ENCODE results near the gene CLIC3.
"Not testable (repeated sequence)": the region's sequence is repeated elsewhere in the genome, so short reads cannot be mapped to it uniquely, and the experiment has no call there.

CLIC3 gene

GRCh38 chr9:136996361-136997292 is at the start of gene CLIC3:
TSS of gene CLIC3 (minus strand) at chr9:136996568. CDS start at chr9:136996543, 25 bp downstream.
- peak; percentile 20 for DNase-seq

- peak; percentile 48 for DNase-seq
Observed at GRCh38 chr9:137045294-137046087, 49.1 kb upstream of the CLIC3 start.

- DNase-seq: no peak
Observed at GRCh38 chr9:137044502-137045177, 48.3 kb upstream of the CLIC3 start.

- no peak for DNase-seq
Observed at GRCh38 chr9:137044037-137044436, 47.7 kb upstream of the CLIC3 start.

- no peak for DNase-seq
Observed at GRCh38 chr9:137042751-137043727, 46.7 kb upstream of the CLIC3 start.

GRCh38 chr9:137041124-137041523 is 44.8 kb upstream of the CLIC3 start:
- no peak for DNase-seq

GRCh38 chr9:137040568-137040967 is 44.2 kb upstream of the CLIC3 start:
- DNase-seq: no peak

GRCh38 chr9:137039611-137040366 is 43.4 kb upstream of the CLIC3 start:
- no peak for DNase-seq

- DNase-seq: no peak
Observed at GRCh38 chr9:137038916-137039315, 42.5 kb upstream of the CLIC3 start.

- DNase-seq: no peak
Observed at GRCh38 chr9:137037483-137037882, 41.1 kb upstream of the CLIC3 start.

- no peak for DNase-seq
Observed at GRCh38 chr9:137037035-137037434, 40.7 kb upstream of the CLIC3 start.

- DNase-seq: no peak
Observed at GRCh38 chr9:137035937-137036336, 39.6 kb upstream of the CLIC3 start.

- DNase-seq: no peak
Observed at GRCh38 chr9:137035507-137035834, 39.1 kb upstream of the CLIC3 start.

- peak; percentile 97 for DNase-seq
Observed at GRCh38 chr9:137034709-137035506, 38.5 kb upstream of the CLIC3 start.

GRCh38 chr9:137034039-137034708 is 37.8 kb upstream of the CLIC3 start:
- no peak for DNase-seq

GRCh38 chr9:137033481-137033880 is 37.1 kb upstream of the CLIC3 start:
- DNase-seq: not testable (repeated sequence)

- DNase-seq: peak; percentile 66
Observed at GRCh38 chr9:137032858-137033257, 36.5 kb upstream of the CLIC3 start.

- peak; percentile 87 for DNase-seq
Observed at GRCh38 chr9:137031904-137032640, 35.7 kb upstream of the CLIC3 start, which contains the start of gene FUT7. TSS of gene FUT7 (minus strand) at chr9:137032088. CDS start at chr9:137031991, 97 bp downstream.
